NCI-H524 treated with DMSO at 0.1 percent for 48 hours (cell line): ENCODE results near the gene GRK3.
A peak's percentile ranks its signal among the peaks of the same experiment; 100 is the strongest.

Experiments used
- DNase-seq: peaks from one replicate; lab custom pipeline; 2025; lab: John Stamatoyannopoulos, UW

Gene GRK3

GRCh38 chr22:25736378-25737011 lies 172.0 kb downstream of the GRK3 start:
- no peak for DNase-seq

DNA sequence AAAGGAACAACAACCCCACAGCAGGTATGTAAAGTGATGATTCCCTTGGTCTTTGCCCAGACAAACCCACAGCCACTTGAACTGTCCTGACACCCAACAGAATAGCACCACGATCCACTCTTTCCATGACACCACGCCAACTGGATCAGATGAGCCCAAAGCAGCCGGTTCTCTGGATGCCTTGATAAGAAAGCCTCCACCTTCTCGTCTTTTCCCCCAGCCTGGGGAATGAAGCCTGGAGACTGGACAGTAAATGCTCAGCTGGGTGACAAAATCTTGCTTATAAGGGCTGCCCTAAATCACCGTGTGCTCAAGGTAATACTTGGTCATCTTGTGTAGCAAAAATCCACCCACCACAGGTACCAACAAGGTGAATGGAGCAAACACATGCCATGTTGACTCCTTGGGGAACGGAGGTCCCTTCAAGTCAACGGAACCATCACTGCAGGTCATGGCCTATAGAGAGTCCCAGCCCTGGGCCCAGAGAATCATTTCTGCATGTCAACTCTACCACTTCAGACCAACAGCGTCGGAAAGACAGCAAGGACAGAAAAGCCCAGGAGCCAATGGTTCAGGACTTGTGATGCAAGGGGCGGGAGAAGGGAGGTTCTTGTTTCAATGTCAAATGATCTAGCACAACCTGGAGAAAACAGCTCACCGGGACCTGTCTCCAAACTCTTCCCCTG lies 175.3 kb downstream of the GRK3 start:
- no peak for DNase-seq

DNA sequence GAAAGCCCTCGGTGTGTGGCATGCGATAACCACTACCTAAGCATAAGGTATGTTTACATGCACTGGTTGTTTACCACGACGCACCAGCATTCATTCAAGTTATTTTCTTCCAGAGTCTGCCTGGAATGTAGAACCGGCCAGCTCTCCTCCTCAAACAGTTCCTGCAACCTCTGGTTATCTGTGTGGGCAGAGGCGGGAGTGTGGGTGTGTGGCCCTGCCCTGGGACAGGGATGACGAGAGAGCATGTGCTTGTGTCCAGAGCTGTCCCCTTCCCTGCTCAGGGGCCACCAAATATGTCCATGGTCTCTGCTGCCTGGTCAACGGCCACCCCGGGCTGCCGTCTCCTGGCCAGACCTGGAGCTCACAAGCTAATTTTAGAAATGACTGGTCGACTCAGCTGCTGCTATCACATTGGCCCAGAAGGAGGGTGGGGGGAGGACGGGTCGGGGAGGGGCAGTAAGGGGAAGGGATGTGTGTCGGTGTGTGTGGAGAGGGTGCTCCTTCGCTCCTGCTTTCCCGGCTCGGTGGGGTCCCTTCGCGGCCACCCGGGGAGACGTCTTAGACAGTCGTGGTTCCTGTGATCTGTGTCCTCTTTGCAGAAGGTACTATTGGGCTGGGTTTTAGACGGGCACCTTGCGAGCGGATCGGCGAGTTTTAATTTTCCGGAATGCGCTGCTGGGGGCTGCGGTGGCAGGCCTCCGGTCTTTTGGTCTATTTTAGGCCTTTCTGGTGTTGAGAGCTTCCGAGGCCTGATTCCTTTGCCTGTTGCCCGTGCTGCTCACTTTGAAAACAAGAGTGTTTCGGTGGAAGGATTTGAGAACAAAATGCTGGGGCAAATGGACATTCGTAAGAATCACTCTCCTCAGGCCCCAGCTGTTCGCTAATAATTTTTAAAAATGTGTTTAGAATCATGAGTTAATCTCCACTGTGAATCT lies 177.5 kb downstream of the GRK3 start, which contains the start of gene MYO18B:
MYO18B (plus strand) TSS at position 497 of the 935 bp plus-strand sequence. CDS start 18,905 bp downstream, outside the sequence.
- no peak for DNase-seq

DNA sequence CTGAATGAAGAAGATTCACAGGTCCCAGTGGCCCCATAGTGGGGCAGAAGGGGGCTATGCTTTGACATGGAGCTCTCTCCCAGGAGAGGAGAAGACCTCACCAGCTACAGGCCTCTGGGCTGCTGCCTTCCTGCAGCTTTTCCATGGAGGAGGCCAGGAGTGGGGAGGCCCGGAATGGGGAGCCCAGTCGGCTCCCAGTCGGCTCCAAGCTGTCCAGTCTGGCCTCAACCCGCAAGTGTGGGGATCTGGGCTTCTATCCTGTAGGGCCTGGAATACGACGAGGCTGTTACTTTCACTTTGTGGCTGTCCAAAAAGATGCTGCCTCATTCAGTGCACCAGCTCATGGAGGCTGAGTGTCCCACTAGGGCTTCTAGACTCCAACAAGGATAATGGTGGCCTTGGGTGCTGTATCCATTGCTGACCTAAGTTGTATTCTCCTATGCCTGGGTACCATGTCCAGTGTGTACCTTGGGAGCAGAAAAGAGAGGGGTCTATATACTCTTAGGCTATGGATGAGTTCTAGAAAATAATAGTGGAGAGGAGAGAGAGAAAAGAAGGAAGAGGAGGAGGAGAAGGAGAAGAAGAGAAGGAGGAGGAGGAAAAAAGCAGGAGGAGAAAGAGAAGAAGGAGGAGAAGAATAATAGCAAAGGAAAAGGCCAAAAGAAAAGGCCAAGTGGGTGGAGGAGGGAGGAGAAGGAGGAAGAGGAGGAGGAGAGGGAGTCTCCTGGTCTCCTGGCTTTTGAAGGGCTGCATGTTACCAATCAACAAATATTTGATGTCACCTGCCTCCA lies 178.6 kb downstream of the GRK3 start:
- DNase-seq = no peak

- DNase-seq = no peak
Measured at GRCh38 chr22:25744694-25745093, 180.2 kb downstream of the GRK3 start.

DNA sequence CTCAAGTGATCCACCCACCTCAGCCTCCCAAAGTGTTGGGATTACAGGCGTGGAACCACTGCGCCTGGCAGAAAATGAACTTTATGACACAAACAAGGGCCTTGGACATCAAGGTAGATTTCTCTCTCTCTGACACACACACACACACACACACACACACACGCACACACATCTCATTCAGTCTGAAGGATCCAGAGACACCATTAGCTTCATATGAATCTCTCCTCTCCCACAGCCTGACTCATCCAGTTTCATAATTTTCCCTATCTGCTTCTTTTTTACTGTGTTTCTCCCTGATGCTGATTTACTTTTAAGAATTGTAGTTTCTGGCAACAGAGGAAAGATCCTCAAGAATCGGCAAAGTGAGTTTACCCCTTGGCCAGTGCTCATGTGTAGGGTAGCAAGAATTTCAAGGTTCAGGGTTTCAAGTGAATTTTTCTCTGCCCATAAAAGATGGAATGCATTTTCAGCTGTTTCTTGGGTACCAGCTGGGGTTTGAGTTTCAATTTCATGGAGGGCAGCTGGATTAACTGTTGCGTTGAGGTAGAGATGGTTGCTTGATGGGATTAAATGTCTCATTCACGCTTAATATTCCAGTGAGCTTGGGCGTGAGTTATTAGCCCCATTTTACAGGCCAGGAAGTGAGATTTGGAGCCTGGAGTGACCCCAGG lies 181.0 kb downstream of the GRK3 start:
- peak; percentile 6 for DNase-seq

GRCh38 chr22:25746012-25746373 lies 181.5 kb downstream of the GRK3 start:
- DNase-seq = no peak

GRCh38 chr22:25747245-25747944 lies 182.9 kb downstream of the GRK3 start:
- DNase-seq = no peak

- no peak for DNase-seq
Measured at GRCh38 chr22:25748140-25748539, 183.7 kb downstream of the GRK3 start.

DNA sequence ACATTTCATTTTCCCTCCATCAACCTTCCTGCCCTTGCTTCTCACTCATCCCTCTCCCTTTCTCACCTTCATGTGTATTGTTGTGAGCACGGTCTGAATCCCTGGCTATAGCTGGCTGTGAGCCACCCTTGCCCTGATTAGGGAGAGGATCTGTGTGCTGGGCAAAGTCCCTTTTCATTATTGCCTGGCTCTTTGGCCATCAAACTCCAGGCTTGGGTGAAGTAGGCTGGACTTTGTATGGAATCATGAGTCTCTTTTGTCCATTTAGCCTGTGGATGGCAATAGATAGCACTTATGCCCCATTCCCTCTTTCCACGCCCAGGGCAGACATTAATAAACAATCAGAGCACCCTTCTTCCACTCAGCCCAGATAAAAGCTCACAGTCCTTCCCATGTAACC lies 184.2 kb downstream of the GRK3 start:
- DNase-seq = no peak

DNA sequence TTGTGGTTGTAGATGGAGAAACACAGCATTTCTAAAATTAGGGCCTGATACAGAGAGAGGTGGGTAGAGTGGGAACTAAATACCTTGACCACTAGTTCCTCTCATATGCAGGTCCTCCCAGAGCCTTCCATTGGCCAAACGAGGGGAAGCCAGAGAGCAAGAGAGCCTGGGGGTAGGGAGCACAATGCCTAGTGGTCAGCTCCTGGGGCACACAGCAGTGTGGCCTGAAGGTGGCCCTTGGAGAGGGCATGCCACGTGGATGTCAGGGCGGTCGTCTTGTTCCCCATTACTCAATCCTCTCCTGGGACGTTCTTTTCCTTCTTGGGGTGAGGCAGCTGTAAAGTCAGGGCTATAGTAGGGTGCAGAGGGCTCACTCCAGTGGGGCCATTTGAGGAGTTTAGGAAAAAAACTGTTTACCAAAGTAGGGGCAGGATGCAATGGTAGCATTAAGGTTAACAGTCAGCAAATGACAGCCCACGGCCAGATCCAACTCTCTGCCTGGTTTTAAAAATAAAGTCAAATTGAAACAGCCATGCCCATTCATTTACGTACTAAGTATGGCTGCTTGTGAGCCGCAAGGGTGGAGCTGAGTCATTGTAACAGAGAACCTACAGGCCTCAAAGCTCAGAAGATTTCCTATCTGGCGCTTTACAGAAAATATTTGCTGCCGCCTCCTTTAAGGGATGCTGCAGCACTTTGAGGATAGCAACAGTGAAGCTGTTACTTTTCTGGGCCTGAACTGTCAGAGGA lies 185.1 kb downstream of the GRK3 start:
- DNase-seq = no peak

GRCh38 chr22:25750569-25751173 lies 186.2 kb downstream of the GRK3 start:
- peak; percentile 19 for DNase-seq

GRCh38 chr22:25751174-25751581 lies 186.7 kb downstream of the GRK3 start:
- no peak for DNase-seq

- no peak for DNase-seq
Measured at GRCh38 chr22:25752615-25753214, 188.2 kb downstream of the GRK3 start.

DNA sequence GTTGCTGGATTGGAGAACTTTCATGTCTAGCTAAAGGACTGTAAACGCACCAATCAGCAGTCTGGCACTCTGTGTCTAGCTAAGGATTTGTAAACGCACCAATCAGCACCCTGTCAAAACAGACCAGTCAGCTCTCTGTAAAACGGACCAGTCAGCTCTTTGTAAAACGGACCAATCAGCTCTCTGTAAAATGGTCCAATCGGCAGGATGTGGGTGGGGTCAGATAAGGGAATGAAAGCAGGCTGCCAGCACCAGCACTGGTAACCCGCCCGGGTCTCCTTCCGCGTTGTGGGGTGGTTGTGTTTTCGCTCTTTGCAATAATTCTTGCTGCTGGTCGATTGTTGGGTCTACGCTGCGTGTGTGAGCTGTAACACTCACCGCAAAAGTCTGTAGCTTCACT lies 188.8 kb downstream of the GRK3 start:
- no peak for DNase-seq

DNA sequence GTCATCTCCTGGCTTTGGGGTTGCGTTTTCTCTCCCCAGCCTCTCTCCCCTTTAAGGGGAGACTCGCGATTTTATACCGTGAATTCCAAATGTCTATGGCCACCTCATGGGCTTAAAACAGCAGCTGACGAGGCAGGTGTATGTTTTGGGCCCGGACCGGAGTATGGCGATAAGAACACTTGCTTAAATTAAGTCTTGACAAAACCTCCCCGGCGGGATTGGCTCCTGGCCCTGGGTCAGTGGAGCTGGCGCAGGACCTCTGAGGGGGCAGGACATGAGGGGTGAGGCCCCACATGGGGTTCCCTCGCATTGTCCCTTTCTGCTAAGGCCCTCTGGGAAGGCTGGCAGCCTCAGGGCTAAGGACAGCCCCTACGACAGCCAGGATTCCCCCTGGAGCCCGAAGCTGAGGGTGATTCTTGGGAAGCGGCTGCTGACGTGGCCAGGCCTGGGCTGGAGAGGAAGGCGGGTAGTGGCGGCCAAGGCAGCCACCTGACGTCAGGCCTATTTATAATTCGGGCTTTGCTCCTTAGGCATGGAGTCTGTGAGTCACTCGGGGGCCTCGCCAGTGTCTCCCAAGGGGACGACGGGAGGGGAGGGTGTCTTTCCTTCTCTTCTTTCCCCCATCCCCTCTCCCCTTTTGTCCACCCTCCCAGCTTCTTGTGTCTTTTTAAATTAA lies 190.2 kb downstream of the GRK3 start:
- DNase-seq = no peak

DNA sequence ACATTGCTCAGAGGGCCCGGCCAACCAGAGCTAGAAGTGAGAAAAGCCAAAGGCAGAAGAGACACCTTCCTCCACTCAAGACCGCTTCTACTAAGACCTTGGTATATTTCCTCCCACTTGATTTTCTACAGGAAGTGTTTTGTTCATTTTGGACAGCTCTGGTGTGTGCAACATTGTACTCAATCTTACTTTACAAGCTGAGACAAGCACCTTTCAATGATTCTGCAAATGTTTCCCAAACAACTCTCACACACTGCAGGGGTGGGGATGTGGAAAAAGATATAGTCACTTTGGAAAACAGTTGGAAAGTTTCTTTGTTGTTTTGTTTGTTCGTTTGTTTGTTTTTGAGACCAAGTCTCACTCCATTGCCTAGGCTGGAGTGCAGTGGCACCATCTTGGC lies 193.2 kb downstream of the GRK3 start:
- DNase-seq = no peak

GRCh38 chr22:25758316-25758715 lies 193.8 kb downstream of the GRK3 start:
- DNase-seq = no peak

DNA sequence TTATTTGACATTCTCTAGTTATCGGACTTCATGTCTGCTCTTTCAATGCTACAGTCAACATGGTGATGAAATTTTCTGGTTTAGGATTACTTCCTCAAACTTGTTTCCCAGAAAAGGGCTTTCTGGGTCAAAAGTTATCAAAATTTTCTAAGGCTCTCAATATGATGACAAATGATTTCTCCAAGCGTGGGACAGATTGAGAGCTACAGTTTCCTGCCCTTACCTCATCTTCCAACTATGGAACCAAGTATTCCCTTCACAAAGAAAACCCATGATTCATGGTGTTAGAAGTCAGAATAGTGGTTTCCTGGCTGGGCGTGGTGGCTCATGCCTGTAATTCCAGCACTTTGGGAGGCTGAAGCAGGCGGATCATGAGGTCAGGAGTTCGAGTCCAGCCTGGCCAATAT lies 195.4 kb downstream of the GRK3 start:
- no peak for DNase-seq
